ENCODE data around the gene ALG10B.

Gene ALG10B

GRCh38 chr12:38332814-38333213, 16.2 kb downstream of the ALG10B start:
- TF ChIP-seq SIN3A (IDR thresholded peaks at IDR 0.05; ENCODE audit: borderline replicate concordance, insufficient read depth, low read length) (no peak), FOXP2 (optimal IDR thresholded peaks at IDR 0.05; ENCODE audit: borderline replicate concordance, extremely low read depth, extremely low read length, insufficient read depth) (no peak), POLR2AphosphoS5 (IDR thresholded peaks at IDR 0.05; ENCODE audit: low read depth, low read length) (no peak), REST (IDR thresholded peaks at IDR 0.05; ENCODE audit: insufficient read depth in 1 of 2, low read depth in 2 of 2, low read length in 2 of 2) (no peak), TAF1 (IDR thresholded peaks at IDR 0.05; ENCODE audit: borderline replicate concordance, insufficient read depth, low read length) (no peak)

- TF ChIP-seq POLR2AphosphoS5 (IDR thresholded peaks at IDR 0.05; ENCODE audit: low read depth, low read length), result no peak
- no peak for TF ChIP-seq REST (IDR thresholded peaks at IDR 0.05; ENCODE audit: insufficient read depth in 1 of 2, low read depth in 2 of 2, low read length in 2 of 2)
- TF ChIP-seq TAF1 (IDR thresholded peaks at IDR 0.05; ENCODE audit: borderline replicate concordance, insufficient read depth, low read length), result no peak
- TF ChIP-seq FOXP2 (optimal IDR thresholded peaks at IDR 0.05; ENCODE audit: borderline replicate concordance, extremely low read depth, extremely low read length, insufficient read depth), result no peak
- TF ChIP-seq SIN3A (IDR thresholded peaks at IDR 0.05; ENCODE audit: borderline replicate concordance, insufficient read depth, low read length), result no peak
Measured at GRCh38 chr12:38342444-38342843, 25.9 kb downstream of the ALG10B start.

GRCh38 chr12:38350342-38351174, 34.0 kb downstream of the ALG10B start:
- TF ChIP-seq REST (IDR thresholded peaks at IDR 0.05; ENCODE audit: insufficient read depth in 1 of 2, low read depth in 2 of 2, low read length in 2 of 2) (no peak), TAF1 (IDR thresholded peaks at IDR 0.05; ENCODE audit: borderline replicate concordance, insufficient read depth, low read length) (no peak), FOXP2 (optimal IDR thresholded peaks at IDR 0.05; ENCODE audit: borderline replicate concordance, extremely low read depth, extremely low read length, insufficient read depth) (no peak), POLR2AphosphoS5 (IDR thresholded peaks at IDR 0.05; ENCODE audit: low read depth, low read length) (no peak), SIN3A (IDR thresholded peaks at IDR 0.05; ENCODE audit: borderline replicate concordance, insufficient read depth, low read length) (no peak)

- TF ChIP-seq TAF1 (IDR thresholded peaks at IDR 0.05; ENCODE audit: borderline replicate concordance, insufficient read depth, low read length), result no peak
- no peak for TF ChIP-seq POLR2AphosphoS5 (IDR thresholded peaks at IDR 0.05; ENCODE audit: low read depth, low read length)
- no peak for TF ChIP-seq SIN3A (IDR thresholded peaks at IDR 0.05; ENCODE audit: borderline replicate concordance, insufficient read depth, low read length)
- no peak for TF ChIP-seq REST (IDR thresholded peaks at IDR 0.05; ENCODE audit: insufficient read depth in 1 of 2, low read depth in 2 of 2, low read length in 2 of 2)
- no peak for TF ChIP-seq FOXP2 (optimal IDR thresholded peaks at IDR 0.05; ENCODE audit: borderline replicate concordance, extremely low read depth, extremely low read length, insufficient read depth)
Measured at GRCh38 chr12:38367506-38367905, 50.9 kb downstream of the ALG10B start.

All from PFSK-1 (cell line).